Osteocyte (in vitro differentiated cells): ENCODE measurements around the gene LEKR1. TPM values are rescaled to one million over a fixed set of nuclear protein-coding genes. Genes with fewer than 3 reads are reported as not detected.

Experiments
- DNase-seq: peaks from one replicate; pipeline ENCODE4 v3.0.0; 2021; ENCODE audit warnings: mixed read lengths; ENCODE audit not compliant: unreplicated experiment; ENCODE audit errors: extremely low spot score
- H3K27ac Mint-ChIP-seq: one replicate; pipeline ENCODE4 v1.8.0; 2021; ENCODE audit warnings: mild to moderate bottlenecking, mixed read lengths; ENCODE audit not compliant: unreplicated experiment
- H3K27me3 Mint-ChIP-seq: one replicate; pipeline ENCODE4 v1.8.0; 2021; ENCODE audit warnings: mixed read lengths; ENCODE audit not compliant: unreplicated experiment
- H3K36me3 Mint-ChIP-seq: one replicate; pipeline ENCODE4 v1.8.0; 2021; ENCODE audit warnings: mixed read lengths; ENCODE audit not compliant: unreplicated experiment
- H3K4me1 Mint-ChIP-seq: one replicate; pipeline ENCODE4 v1.8.0; 2021; ENCODE audit warnings: mixed read lengths; ENCODE audit not compliant: unreplicated experiment
- H3K4me3 Mint-ChIP-seq: one replicate; pipeline ENCODE4 v1.8.0; 2021; ENCODE audit warnings: mild to moderate bottlenecking, moderate library complexity, mixed read lengths; ENCODE audit not compliant: unreplicated experiment
- H3K9me3 Mint-ChIP-seq: one replicate; pipeline ENCODE4 v1.8.0; 2021; ENCODE audit warnings: mixed read lengths; ENCODE audit not compliant: unreplicated experiment
- CTCF ChIP-seq: fragments of 200-600 bp; sonication (generic); IDR thresholded peaks from 2 replicates; pipeline ENCODE4 v1.5.0; 2021; ENCODE audit warnings: antibody characterized with exemption, mild to moderate bottlenecking, moderate library complexity
- total RNA-seq: library from RNA; stranded (reverse); gene quantifications from 2 replicates; pipeline ENCODE4 v1.2.1, GENCODE V29; 2021

Gene LEKR1
- total RNA-seq, 1 donor from 2014 or later = 1.0 TPM

GRCh38 chr3:156806698-156807097, 19.5 kb upstream of the LEKR1 start:
- Mint-ChIP-seq H3K4me1 (peaks cover 35% of the 10 kb centered on the region), H3K27me3 (no peaks in the 10 kb centered on the region), H3K4me3 (no peak overlapping the region), H3K27ac (peak overlapping the region; percentile 65), H3K9me3 (peaks cover 4% of the 10 kb centered on the region), H3K36me3 (peaks cover 4% of the 10 kb centered on the region)
- no peak for TF ChIP-seq CTCF
- DNase-seq = no peak

- DNase-seq = no peak
- Mint-ChIP-seq H3K9me3 (peaks cover 4% of the 10 kb centered on the region), H3K27ac (peak overlapping the region; percentile 32), H3K4me3 (no peak overlapping the region), H3K36me3 (peaks cover 4% of the 10 kb centered on the region), H3K4me1 (peaks cover 47% of the 10 kb centered on the region), H3K27me3 (no peaks in the 10 kb centered on the region)
- TF ChIP-seq CTCF = no peak
These were observed 18.1 kb upstream of the LEKR1 start for GRCh38 chr3:156808025-156808424.

GRCh38 chr3:156811089-156811862, 14.9 kb upstream of the LEKR1 start:
- H3K27ac Mint-ChIP-seq = peak overlapping the region; percentile 67

GRCh38 chr3:156812521-156813335, 13.4 kb upstream of the LEKR1 start:
- Mint-ChIP-seq H3K36me3 (peaks cover 4% of the 10 kb centered on the region), H3K4me1 (peaks cover 54% of the 10 kb centered on the region), H3K27ac (peak overlapping the region; percentile 75), H3K9me3 (no peaks in the 10 kb centered on the region), H3K27me3 (no peaks in the 10 kb centered on the region), H3K4me3 (no peak overlapping the region)
- no peak for DNase-seq
- no peak for TF ChIP-seq CTCF

More at GRCh38 chr3:156811089-156811862, 14.9 kb upstream of the LEKR1 start:
- Mint-ChIP-seq H3K27me3 (no peaks in the 10 kb centered on the region), H3K36me3 (peaks cover 4% of the 10 kb centered on the region), H3K4me1 (peaks cover 57% of the 10 kb centered on the region), H3K4me3 (no peak overlapping the region), H3K9me3 (no peaks in the 10 kb centered on the region)
- no peak for DNase-seq
- TF ChIP-seq CTCF = no peak

- peaks cover 4% of the 10 kb centered on the region for H3K36me3 Mint-ChIP-seq
- no peaks in the 10 kb centered on the region for H3K27me3 Mint-ChIP-seq
- peaks cover 64% of the 10 kb centered on the region for H3K4me1 Mint-ChIP-seq
- H3K27ac Mint-ChIP-seq = no peak overlapping the region
- H3K4me3 Mint-ChIP-seq = no peak overlapping the region
- H3K9me3 Mint-ChIP-seq = no peaks in the 10 kb centered on the region
- DNase-seq = no peak
- TF ChIP-seq CTCF = no peak
These were observed 11.9 kb upstream of the LEKR1 start for GRCh38 chr3:156814295-156814694.
